ENCODE results near the gene SH3BGR.
"Not testable (repeated sequence)": the region's sequence is repeated elsewhere in the genome, so short reads cannot be mapped to it uniquely, and the experiment has no call there.

SH3BGR gene

GRCh38 chr21:39523399-39523798 lies 71.6 kb downstream of the SH3BGR start:
- DNase-seq: no peak
- Mint-ChIP-seq H3K4me1 (no peaks in the 10 kb centered on the region), H3K27ac (no peak overlapping the region), H3K4me3 (no peak overlapping the region), H3K27me3 (peaks cover 19% of the 10 kb centered on the region), H3K9me3 (no peaks in the 10 kb centered on the region)
- ATAC-seq: no peak

DNA sequence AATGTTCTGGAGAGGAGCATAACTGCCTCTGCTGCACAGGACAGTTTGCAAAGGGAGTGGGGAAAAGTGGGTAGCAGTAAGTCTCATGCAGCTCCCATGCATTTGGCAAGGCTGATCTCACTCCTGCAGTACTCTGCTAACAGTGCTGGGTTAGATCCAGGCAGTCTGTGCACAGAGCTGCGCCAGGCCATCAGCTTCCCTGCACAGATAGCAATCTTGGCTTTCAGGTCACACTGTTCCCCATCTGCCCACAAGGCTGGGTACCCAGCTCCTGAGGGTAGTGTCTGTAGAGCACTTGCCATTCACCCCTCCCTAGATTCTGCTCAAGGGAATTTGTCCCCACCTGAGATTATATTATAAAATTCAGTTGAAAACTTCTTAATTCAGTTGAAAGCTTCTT lies 72.1 kb downstream of the SH3BGR start:
- no peaks in the 10 kb centered on the region for H3K9me3 Mint-ChIP-seq
- H3K27me3 Mint-ChIP-seq: peaks cover 23% of the 10 kb centered on the region
- H3K4me3 Mint-ChIP-seq: no peak overlapping the region
- DNase-seq (no peak), ATAC-seq (no peak)
- H3K27ac Mint-ChIP-seq: no peak overlapping the region
- no peaks in the 10 kb centered on the region for H3K4me1 Mint-ChIP-seq

GRCh38 chr21:39525129-39525528 lies 73.4 kb downstream of the SH3BGR start:
- Mint-ChIP-seq H3K27ac (no peak overlapping the region), H3K4me1 (no peaks in the 10 kb centered on the region), H3K27me3 (peaks cover 23% of the 10 kb centered on the region), H3K9me3 (no peaks in the 10 kb centered on the region), H3K4me3 (no peak overlapping the region)
- no peak for ATAC-seq
- DNase-seq: no peak

DNA sequence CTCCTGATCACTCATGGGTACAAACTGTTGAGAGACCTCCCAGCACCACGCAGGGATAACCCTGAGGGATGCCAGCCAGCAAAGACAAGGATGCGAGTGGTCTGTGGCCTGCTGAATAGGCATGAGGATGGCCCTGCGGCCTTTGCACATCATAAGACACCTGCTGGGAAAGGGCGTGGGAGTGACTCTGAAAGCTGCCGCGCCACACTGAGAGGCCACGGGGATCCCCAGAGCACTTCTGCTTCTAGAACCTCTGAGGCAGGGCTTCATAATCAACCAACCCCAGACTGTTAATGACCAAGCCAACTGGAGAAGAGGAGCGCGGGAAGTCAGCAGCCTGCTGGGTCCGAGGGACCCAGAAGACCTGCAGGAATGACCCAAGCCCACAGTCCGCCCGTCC lies 73.8 kb downstream of the SH3BGR start:
- Mint-ChIP-seq H3K4me3 (no peak overlapping the region), H3K27me3 (peaks cover 23% of the 10 kb centered on the region), H3K4me1 (no peaks in the 10 kb centered on the region), H3K9me3 (no peaks in the 10 kb centered on the region), H3K27ac (no peak overlapping the region)
- DNase-seq (no peak), ATAC-seq (no peak)

DNA sequence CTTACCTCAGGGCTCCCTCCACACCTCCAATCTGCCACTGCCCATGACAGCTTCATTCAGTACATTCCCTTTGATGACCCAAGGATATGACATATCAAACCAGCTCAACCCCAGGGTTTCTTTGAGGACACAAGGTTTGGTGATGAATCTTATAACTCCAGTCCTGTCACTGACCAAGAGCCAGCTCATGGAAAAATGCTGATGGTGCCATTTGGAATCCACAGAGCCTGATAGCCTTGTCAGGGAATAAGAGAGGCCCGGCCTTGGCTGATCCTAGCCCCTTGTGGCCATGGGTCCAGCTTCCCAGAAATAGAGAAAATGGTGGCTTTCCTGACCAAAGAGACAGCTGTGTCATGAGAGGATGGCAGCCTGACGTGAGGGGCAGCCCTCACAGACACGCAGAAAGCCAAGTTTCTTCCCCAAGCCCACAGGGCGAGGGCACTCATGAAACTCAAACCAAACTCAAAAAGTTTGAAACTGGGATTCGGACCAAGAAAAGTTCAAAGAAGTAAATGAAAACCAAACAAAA lies 75.4 kb downstream of the SH3BGR start:
- no peaks in the 10 kb centered on the region for H3K4me1 Mint-ChIP-seq
- no peak overlapping the region for H3K27ac Mint-ChIP-seq
- ATAC-seq (no peak), DNase-seq (no peak)
- H3K27me3 Mint-ChIP-seq: peaks cover 23% of the 10 kb centered on the region
- no peak overlapping the region for H3K4me3 Mint-ChIP-seq
- no peaks in the 10 kb centered on the region for H3K9me3 Mint-ChIP-seq

DNA sequence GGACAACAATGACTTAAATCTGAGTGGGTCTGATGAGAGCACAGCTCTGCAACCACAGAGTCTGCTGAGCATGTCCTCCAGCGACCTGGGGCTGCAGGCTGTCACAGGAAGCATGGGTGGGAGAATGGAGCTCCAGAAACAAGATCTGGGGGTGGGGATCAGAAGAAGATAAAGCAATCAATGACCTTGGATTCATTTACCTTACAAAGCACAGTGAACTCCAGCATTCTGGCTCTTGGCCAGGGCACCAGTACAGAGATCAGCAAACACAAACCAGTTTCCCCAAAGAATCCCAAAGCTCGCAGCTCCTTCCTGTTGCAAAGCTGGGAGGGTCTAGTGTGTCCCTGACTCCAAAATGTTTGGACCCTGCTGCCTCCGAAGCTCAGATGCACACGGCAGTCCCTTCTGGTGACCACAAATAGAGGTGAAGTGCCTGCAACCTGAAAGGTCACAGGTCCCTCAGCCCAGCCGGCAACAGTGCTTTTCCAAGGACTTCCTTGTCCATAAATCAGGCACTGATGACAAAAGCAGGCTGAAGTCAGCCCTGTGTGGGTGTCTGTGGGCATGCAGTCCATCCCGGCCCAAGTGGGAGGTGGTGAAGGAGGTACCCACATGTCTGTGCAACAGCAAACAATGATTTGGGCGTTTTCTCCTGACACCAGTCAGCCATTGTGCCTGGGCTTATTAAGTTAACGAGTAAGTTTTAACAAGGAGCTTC lies 76.1 kb downstream of the SH3BGR start:
- Mint-ChIP-seq H3K27ac (peak overlapping the region in 1 of 2 donors; percentile 35), H3K4me1 (no peaks in the 10 kb centered on the region), H3K9me3 (no peaks in the 10 kb centered on the region), H3K27me3 (peaks cover 23% of the 10 kb centered on the region), H3K4me3 (no peak overlapping the region)
- no peak for DNase-seq
- ATAC-seq: no peak

GRCh38 chr21:39529026-39529425 lies 77.3 kb downstream of the SH3BGR start:
- H3K27me3 Mint-ChIP-seq: peaks cover 23% of the 10 kb centered on the region
- no peaks in the 10 kb centered on the region for H3K9me3 Mint-ChIP-seq
- H3K4me3 Mint-ChIP-seq: no peak overlapping the region
- H3K27ac Mint-ChIP-seq: no peak overlapping the region
- no peaks in the 10 kb centered on the region for H3K4me1 Mint-ChIP-seq
- ATAC-seq (no peak), DNase-seq (no peak)

DNA sequence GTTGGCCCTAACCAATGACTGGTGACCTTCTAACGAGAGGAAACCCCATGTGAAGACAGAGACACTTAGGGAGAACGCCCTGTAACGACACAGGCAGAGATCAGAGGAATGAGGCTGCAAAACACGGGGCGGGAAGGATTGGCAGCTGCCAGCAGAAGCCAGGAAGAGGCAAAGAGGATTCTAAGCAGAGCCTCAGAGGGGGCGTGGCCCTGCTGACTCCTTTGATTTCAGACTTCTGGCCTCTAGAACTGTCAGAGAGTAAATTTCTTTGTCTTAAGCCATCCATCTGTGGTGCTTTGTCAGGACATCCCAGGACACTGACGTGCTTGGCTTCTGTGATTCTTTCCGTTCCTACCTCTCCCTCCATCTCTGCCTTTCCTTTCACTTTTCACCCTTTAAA lies 79.3 kb downstream of the SH3BGR start:
- no peaks in the 10 kb centered on the region for H3K4me1 Mint-ChIP-seq
- DNase-seq (no peak), ATAC-seq (no peak)
- H3K4me3 Mint-ChIP-seq: no peak overlapping the region
- peaks cover 30% of the 10 kb centered on the region for H3K27me3 Mint-ChIP-seq
- H3K27ac Mint-ChIP-seq: no peak overlapping the region
- H3K9me3 Mint-ChIP-seq: no peaks in the 10 kb centered on the region

- H3K4me1 Mint-ChIP-seq: no peaks in the 10 kb centered on the region
- H3K4me3 Mint-ChIP-seq: no peak overlapping the region
- DNase-seq (no peak), ATAC-seq (no peak)
- peaks cover 26% of the 10 kb centered on the region for H3K27me3 Mint-ChIP-seq
- no peaks in the 10 kb centered on the region for H3K9me3 Mint-ChIP-seq
- H3K27ac Mint-ChIP-seq: no peak overlapping the region
Observed at GRCh38 chr21:39531840-39532239, 80.1 kb downstream of the SH3BGR start.

GRCh38 chr21:39533545-39534380 lies 82.0 kb downstream of the SH3BGR start:
- H3K4me1 Mint-ChIP-seq: no peaks in the 10 kb centered on the region
- no peak overlapping the region for H3K27ac Mint-ChIP-seq
- H3K27me3 Mint-ChIP-seq: peaks cover 7% of the 10 kb centered on the region
- no peak overlapping the region for H3K4me3 Mint-ChIP-seq
- ATAC-seq (no peak), DNase-seq (no peak)
- no peaks in the 10 kb centered on the region for H3K9me3 Mint-ChIP-seq

DNA sequence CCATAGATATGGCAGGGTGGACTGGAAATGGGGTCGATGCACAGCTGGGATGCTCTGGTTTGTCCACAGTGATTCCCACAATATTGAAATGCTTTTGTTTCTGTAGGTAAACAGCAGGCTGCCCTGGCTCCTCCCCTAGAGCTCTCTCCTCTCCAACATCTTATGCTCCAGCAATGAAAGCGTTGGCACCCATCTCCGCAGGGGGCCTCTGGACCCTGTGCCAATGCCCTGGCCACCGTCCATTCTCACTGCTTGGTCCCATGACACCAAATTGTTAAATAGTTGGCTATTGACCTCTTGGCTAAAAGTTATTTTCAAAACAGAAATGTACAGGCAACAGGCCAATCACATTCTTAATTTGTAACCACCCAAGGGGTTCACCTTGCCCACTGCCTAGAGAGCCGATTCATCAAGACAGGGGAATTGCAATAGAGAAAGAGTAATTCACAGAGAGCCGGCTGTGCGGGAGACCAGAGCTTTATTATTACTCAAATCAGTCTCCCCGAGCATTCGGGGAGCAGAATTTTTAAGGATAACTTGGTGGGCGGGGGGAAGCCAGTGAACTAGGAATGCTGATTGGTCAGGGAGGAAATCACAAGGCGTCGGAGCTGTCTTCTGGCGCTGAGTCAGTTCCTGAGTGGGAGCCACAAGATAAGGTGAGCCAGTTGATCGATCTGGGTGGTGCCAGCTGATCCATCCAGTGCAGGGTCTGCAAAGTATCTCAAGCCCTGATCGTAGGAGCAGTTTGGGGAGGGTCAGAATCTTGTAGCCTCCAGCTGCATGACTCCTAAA lies 84.1 kb downstream of the SH3BGR start:
- ATAC-seq (no peak), DNase-seq (no peak)
- Mint-ChIP-seq H3K9me3 (no peaks in the 10 kb centered on the region), H3K27ac (no peak overlapping the region), H3K4me1 (no peaks in the 10 kb centered on the region), H3K27me3 (peaks cover 13% of the 10 kb centered on the region), H3K4me3 (no peak overlapping the region)

DNA sequence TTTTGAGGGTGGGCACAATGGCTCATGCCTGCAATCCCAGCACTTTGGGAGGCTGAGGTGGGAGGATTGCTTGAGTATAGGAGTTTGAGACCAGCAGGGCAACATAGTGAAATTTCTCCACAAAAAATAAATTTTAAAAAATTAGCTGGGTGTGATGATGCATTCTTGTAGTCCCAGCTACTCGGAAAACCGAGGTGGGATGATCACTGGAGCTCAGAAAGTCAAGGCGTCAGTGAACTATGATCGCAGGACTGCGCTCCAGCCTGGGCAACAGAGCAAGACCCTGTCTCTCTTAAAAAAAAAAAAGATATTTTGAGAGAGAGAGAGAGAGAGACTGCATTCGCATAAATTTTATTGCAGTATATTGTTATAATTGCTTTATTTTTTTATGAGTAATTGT lies 85.1 kb downstream of the SH3BGR start:
- Mint-ChIP-seq H3K4me3 (no peak overlapping the region), H3K27me3 (peaks cover 21% of the 10 kb centered on the region), H3K27ac (no peak overlapping the region), H3K9me3 (no peaks in the 10 kb centered on the region), H3K4me1 (no peaks in the 10 kb centered on the region)
- ATAC-seq: no peak
- DNase-seq: no peak

GRCh38 chr21:39537571-39537970 lies 85.8 kb downstream of the SH3BGR start:
- DNase-seq (no peak), ATAC-seq (no peak)
- no peaks in the 10 kb centered on the region for H3K9me3 Mint-ChIP-seq
- H3K27ac Mint-ChIP-seq: no peak overlapping the region
- peaks cover 27% of the 10 kb centered on the region for H3K27me3 Mint-ChIP-seq
- H3K4me1 Mint-ChIP-seq: no peaks in the 10 kb centered on the region
- H3K4me3 Mint-ChIP-seq: no peak overlapping the region

- no peak overlapping the region for H3K27ac Mint-ChIP-seq
- no peak overlapping the region for H3K4me3 Mint-ChIP-seq
- no peaks in the 10 kb centered on the region for H3K4me1 Mint-ChIP-seq
- DNase-seq (no peak), ATAC-seq (no peak)
- no peaks in the 10 kb centered on the region for H3K9me3 Mint-ChIP-seq
- H3K27me3 Mint-ChIP-seq: peaks cover 27% of the 10 kb centered on the region
Observed at GRCh38 chr21:39538453-39539042, 86.8 kb downstream of the SH3BGR start.

DNA sequence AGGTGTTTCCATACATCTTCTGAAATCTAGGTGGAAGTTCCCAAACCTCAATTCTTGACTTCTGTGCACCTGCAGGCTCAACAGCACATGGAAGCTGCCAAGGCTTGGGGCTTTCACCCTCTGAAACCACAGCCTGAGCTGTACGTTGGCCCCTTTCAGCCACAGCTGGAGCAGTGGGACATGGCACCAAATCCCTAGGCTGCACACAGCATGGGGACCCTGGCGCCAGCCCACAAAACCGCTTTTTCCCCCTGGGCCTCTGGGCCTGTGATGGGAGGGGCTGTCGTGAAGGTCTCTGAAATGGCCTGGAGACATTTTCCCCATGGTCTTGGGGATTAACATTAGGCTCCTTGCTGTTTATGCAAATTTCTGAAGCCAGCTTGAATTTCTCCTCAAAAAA lies 88.6 kb downstream of the SH3BGR start:
- H3K4me1 Mint-ChIP-seq, H3K4me3 Mint-ChIP-seq, H3K9me3 Mint-ChIP-seq, DNase-seq, H3K27ac Mint-ChIP-seq, ATAC-seq: not testable (repeated sequence)
- H3K27me3 Mint-ChIP-seq: peaks cover 27% of the 10 kb centered on the region
